Aorta (tissue), 5 donors: Measurements from ENCODE around the gene APPBP2. TPM values are rescaled to one million over a fixed set of nuclear protein-coding genes. Genes with fewer than 3 reads are reported as not detected.
"Not testable (repeated sequence)": the region's sequence is repeated elsewhere in the genome, so short reads cannot be mapped to it uniquely, and the experiment has no call there.

Source experiments
- ATAC-seq: fragments of 200-7000 bp; cut with Tn5 transposase; one replicate; pipeline ENCODE4 v1.9.1; 2022; ENCODE audit warnings: moderate library complexity; ENCODE audit not compliant: low FRiP score
- DNase-seq, 2 donors: peaks; one replicate each; pipeline ENCODE4 v3.0.0-alpha.2; 2020
- H3K27ac ChIP-seq, 2 donors: one replicate each; pipeline ENCODE4 v1.5.1; 2013; ENCODE audit warnings: low read length in 2 of 2, mild to moderate bottlenecking in 2 of 2, moderate library complexity in 2 of 2, control low read depth in 1 of 2, inconsistent platforms in 1 of 2, low read depth in 1 of 2
- H3K27me3 ChIP-seq, 2 donors: one replicate each; pipeline ENCODE4 v1.6.1; 2013; ENCODE audit warnings: control low read depth in 1 of 2, low read length in 1 of 2, mild to moderate bottlenecking in 1 of 2, moderate library complexity in 1 of 2; ENCODE audit not compliant: insufficient read depth in 2 of 2, control insufficient read depth in 1 of 2
- H3K36me3 ChIP-seq, 2 donors: one replicate each; pipeline ENCODE4 v1.6.1; 2013; ENCODE audit warnings: control low read depth in 1 of 2, low read length in 1 of 2, mild to moderate bottlenecking in 1 of 2; ENCODE audit not compliant: insufficient read depth in 2 of 2, control insufficient read depth in 1 of 2
- H3K4me1 ChIP-seq, 2 donors: one replicate each; pipeline ENCODE4 v1.6.1; 2013; ENCODE audit warnings: low read length in 2 of 2, control low read depth in 1 of 2, mild to moderate bottlenecking in 1 of 2, moderate library complexity in 1 of 2; ENCODE audit not compliant: insufficient read depth in 2 of 2, control insufficient read depth in 1 of 2
- H3K4me3 ChIP-seq, 2 donors: one replicate each; pipeline ENCODE4 v1.5.1; 2013; ENCODE audit warnings: low read length in 2 of 2, control low read depth in 1 of 2, mild to moderate bottlenecking in 1 of 2
- H3K9me3 ChIP-seq: one replicate; pipeline ENCODE4 v1.6.1; 2013; ENCODE audit warnings: mild to moderate bottlenecking, low read length; ENCODE audit not compliant: control insufficient read depth
- WGBS, 2 donors: extraction: QIAGEN DNeasy Blood & Tissue Kit; methylation state at CpG; one replicate each; pipeline ENCODE4 v1.1.7; 2013; 5-methylcytosine and 5-hydroxymethylcytosine counted together
- intact Hi-C, 2 donors: fragments of 100-400 bp; cut with DNase I; formaldehyde crosslinking; loops; one replicate each; pipeline versions ENCODE4 v1.14.2 to v1.15.0; 2022
- polyA plus RNA-seq, 2 donors: library from polyadenylated mRNA; stranded (reverse); fragments of 200-250 nt; gene quantifications; one replicate each; pipeline ENCODE4 v1.2.3, GENCODE V29; 2013
- total RNA-seq, 2 donors: library from RNA; stranded (reverse); fragmentation: NEBNext Ultra II Directional; extraction: Animal tissue kit (Norgen Biotek cat#: 25700); gene quantifications; one replicate each; pipeline ENCODE4 v1.2.1, GENCODE V29; 2021
- donor health status: healthy with polysubstance abuse.
- donor health status: Bipolar disorder and iron deficiency.
- donor health status: DM: no; HTN: no; CAD: no.
- donor health status: DM: no; HTN: no; CAD: no.
- donor health status: DM: yes; HTN: yes; CAD: no.

Gene APPBP2
- total and polyA plus RNA-seq, 4 donors = 4.5 to 49.3 (median 24.6) TPM

DNA sequence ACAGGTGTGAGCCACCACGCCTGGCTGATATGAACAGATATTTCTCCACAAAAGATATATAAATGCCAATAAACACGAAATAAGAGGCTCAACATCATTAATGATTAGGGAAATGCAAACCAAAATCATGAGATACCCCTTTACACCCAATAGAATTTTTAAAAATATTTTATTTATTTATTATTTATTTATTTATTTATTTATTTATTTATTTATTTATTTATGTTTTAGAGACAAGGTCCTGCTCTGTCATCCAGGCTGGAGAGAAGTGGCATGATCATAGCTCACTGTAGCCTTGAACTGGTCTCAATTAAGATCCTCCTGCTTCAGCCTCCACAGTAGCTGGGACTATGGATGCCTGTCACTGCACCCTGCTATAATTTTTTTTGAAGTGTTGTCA lies 30.8 kb downstream of the APPBP2 start:
- peaks cover 0 to 3% of the 10 kb centered on the region in 2 donors for H3K36me3 ChIP-seq
- H3K27ac ChIP-seq = no peak overlapping the region
- no peaks in the 10 kb centered on the region for H3K4me1 ChIP-seq
- no peak overlapping the region for H3K4me3 ChIP-seq
- ATAC-seq (no peak), DNase-seq (no peak)
- intact Hi-C loops = no loop called here
- H3K27me3 ChIP-seq = no peaks in the 10 kb centered on the region
- WGBS, 2 donors = 99% methylated on average over 2 of the region's 2 CpGs
- H3K9me3 ChIP-seq = no peaks in the 10 kb centered on the region

DNA sequence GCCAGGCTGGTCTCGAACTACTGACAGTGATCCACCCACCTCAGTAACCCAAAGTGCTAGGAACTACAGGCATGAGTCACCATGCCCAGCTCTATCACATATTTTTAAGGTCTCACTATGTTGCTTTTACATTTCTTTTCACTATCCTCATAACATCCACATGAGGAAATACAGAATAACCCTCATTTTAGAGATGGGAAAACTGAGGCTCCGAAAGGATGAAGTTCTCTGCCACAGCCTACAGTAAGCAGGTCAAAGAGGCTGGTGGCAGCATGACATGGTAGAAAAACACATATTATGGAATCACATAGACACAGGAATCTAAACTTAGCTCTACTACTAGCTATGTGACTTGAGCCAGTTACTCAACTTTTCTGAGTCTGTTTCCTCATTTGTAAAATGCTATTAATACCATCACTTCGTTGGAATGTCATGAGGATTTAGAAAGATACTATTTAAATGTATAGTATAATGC lies 32.2 kb downstream of the APPBP2 start:
- WGBS, 2 donors = 70 to 80% methylated on average over 3 of the region's 3 CpGs
- Histone ChIP-seq H3K4me1 (no peaks in the 10 kb centered on the region), H3K27me3 (no peaks in the 10 kb centered on the region), H3K27ac (no peak overlapping the region), H3K36me3 (peaks cover 3 to 4% of the 10 kb centered on the region in 2 donors), H3K4me3 (no peak overlapping the region), H3K9me3 (no peaks in the 10 kb centered on the region)
- no peak for ATAC-seq
- DNase-seq = no peak
- intact Hi-C loops = no loop called here

DNA sequence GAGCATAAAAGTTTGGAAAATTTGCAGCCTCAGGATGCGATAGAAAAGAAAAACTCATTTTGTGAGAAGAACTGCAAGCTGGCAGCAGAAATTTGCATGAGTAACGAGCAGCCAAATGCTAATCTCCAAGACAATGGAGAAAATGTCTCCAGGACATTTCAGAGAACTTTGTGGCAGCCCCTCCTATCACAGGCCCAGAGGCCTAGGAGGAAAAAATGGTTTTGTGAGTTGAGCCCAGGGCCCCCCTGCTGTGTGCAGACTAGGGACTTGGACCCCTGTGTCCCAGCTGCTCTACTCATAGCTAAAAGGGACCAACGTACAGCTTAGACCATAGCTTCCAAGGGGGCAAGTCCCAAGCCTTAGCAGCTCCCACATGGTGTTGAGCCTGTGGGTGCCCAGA lies 34.3 kb downstream of the APPBP2 start:
- intact Hi-C loops = no loop called here
- no peaks in the 10 kb centered on the region for H3K9me3 ChIP-seq
- H3K27ac ChIP-seq = no peak overlapping the region
- peaks cover 3 to 9% of the 10 kb centered on the region in 2 donors for H3K36me3 ChIP-seq
- H3K27me3 ChIP-seq = no peaks in the 10 kb centered on the region
- DNase-seq = no peak
- no peaks in the 10 kb centered on the region for H3K4me1 ChIP-seq
- no peak for ATAC-seq
- 98 to 100% methylated on average over 3 of the region's 3 CpGs for WGBS, 2 donors
- H3K4me3 ChIP-seq = no peak overlapping the region

DNA sequence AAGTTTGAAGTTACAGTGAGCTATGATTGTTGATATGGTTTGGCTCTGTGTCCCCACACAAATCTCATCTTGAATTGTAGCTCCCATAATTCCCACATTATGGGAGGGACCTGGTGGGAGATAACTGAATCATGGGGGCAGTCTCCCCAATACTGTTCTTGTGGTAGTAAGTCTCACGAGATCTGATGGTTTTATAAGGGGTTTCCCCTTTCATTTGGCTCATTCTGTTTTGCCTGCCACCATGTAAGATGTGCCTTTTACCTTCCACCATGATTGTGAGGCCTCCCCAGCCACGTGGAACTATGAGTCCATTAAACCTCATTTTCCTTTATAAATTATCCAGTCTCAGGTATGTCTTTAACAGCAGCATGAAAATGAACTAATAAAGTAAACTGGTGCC lies 35.4 kb downstream of the APPBP2 start:
- 98 to 99% methylated on average over 2 of the region's 2 CpGs for WGBS, 2 donors
- H3K27ac ChIP-seq, DNase-seq, H3K4me1 ChIP-seq, H3K27me3 ChIP-seq, H3K4me3 ChIP-seq, H3K9me3 ChIP-seq, H3K36me3 ChIP-seq, ATAC-seq, intact Hi-C loops: not testable (repeated sequence)

DNA sequence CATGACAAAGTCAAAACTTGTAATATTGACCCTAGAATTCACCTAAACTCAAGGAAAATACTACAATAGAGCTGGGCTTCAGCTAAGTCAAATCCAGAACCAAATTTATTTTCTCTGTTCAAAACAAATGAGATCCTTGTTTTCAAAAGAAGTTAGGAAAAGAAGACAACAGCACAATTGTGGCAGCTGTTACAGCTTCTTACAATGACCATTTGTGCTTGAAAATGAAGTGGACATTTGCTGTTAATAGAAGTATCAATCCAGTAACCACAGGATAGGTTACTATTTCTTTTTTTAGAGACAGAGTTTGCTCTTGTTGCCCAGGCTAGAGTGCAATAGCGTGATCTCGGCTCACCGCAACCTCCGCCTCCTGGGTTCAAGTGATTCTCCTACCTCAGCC lies 44.4 kb downstream of the APPBP2 start:
- 96% methylated on average over 4 of the region's 4 CpGs for WGBS, 2 donors
- peaks cover 0 to 3% of the 10 kb centered on the region in 2 donors for H3K36me3 ChIP-seq
- no peaks in the 10 kb centered on the region for H3K27me3 ChIP-seq
- no peaks in the 10 kb centered on the region for H3K9me3 ChIP-seq
- intact Hi-C loops = no loop called here
- no peak overlapping the region for H3K4me3 ChIP-seq
- H3K27ac ChIP-seq = no peak overlapping the region
- ATAC-seq (no peak), DNase-seq (no peak)
- no peaks in the 10 kb centered on the region for H3K4me1 ChIP-seq

DNA sequence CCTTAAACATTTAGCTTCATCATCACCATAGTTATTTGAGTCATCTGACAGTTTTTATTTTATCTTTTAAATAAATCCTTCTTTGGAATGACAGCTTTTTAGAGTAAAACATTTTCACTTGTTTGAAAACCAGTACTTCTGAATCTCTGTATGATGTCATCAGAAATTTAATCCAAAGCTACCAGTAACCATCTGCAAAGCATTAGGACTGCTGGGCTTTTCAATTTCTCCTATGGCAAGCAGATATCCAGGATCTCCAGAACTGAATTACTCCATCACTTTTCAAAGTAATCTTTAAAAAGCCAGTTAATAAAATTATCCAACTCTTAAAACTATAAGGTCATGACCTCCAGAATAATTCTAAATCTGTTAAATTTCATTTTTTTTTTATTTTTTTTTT lies 52.3 kb downstream of the APPBP2 start:
- intact Hi-C loops = no loop called here
- no peaks in the 10 kb centered on the region for H3K4me1 ChIP-seq
- no peaks in the 10 kb centered on the region for H3K9me3 ChIP-seq
- no peak overlapping the region for H3K4me3 ChIP-seq
- no peak overlapping the region for H3K27ac ChIP-seq
- peaks cover 0 to 3% of the 10 kb centered on the region in 2 donors for H3K36me3 ChIP-seq
- H3K27me3 ChIP-seq = no peaks in the 10 kb centered on the region
- ATAC-seq (no peak), DNase-seq (no peak)

DNA sequence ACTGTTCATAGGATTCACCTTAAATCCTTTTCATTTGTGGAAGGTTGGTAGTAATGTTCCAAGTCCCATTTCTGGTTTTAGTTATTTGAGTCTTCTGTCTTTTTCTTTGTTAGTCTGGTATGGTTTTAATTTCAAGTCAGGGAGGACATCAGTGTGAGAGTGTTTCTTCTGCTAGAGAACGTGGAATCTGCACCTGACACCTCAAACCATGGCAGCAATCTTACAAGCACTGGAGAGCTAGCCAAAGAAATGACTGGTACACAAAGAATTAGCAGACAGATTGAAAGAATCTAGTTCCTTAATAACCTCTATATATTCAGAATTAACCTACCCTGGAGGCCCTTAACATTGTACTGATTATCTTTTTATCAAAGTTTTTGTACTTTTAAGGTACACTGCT lies 53.6 kb downstream of the APPBP2 start:
- ATAC-seq (no peak), DNase-seq (no peak)
- H3K9me3 ChIP-seq = no peaks in the 10 kb centered on the region
- WGBS, 2 donors = 93 to 99% methylated on average over 1 of the region's 1 CpG
- intact Hi-C loops = no loop called here
- H3K4me3 ChIP-seq = no peak overlapping the region
- H3K4me1 ChIP-seq = peaks cover 0 to 3% of the 10 kb centered on the region in 2 donors
- peaks cover 0 to 3% of the 10 kb centered on the region in 2 donors for H3K36me3 ChIP-seq
- H3K27ac ChIP-seq = no peak overlapping the region
- H3K27me3 ChIP-seq = no peaks in the 10 kb centered on the region

DNA sequence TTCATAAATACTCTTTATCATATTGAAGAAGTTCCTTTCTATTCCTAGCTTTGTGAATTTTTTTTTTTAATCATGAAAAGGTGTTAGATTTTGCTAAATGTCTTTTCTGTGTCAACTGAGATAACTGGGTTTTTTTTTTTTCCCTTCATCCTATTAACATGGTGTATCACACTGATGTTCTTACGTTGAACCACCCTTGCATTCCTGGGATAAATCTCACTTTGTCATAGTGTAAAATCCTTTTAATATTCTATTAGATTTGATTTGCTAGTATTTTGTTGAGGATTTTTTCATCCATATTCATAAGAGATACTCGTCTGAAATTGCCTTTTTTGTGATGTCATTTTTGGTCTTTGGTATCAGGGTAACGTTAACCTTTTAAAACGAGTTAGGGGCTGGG lies 54.6 kb downstream of the APPBP2 start:
- no peak for DNase-seq
- no peak overlapping the region for H3K27ac ChIP-seq
- H3K27me3 ChIP-seq = no peaks in the 10 kb centered on the region
- H3K36me3 ChIP-seq = no peaks in the 10 kb centered on the region
- WGBS, 2 donors = 94 to 98% methylated on average over 4 of the region's 4 CpGs
- no peaks in the 10 kb centered on the region for H3K9me3 ChIP-seq
- ATAC-seq = no peak
- intact Hi-C loops = no loop called here
- H3K4me3 ChIP-seq = no peak overlapping the region
- peaks cover 0 to 3% of the 10 kb centered on the region in 2 donors for H3K4me1 ChIP-seq

DNA sequence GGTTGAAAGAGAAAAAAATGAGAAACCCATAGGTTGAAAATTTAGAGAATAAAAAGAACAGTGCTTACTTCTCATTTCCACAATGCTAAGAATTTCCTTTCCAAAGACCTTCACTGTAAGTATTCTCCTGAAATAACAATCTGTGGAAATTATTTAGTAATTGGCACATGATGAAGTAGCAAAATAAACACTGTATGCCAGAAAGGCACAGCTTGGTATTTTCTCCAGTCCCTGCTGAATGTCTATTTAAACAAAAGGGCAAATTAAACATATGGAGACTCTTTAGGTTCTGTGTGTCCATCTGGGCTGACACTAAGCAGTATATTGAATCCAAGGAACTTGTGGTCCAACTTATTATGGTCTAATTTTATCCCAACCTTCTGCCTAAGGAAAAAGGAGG lies 57.7 kb downstream of the APPBP2 start:
- Histone ChIP-seq H3K36me3 (peaks cover 0 to 4% of the 10 kb centered on the region in 2 donors), H3K4me1 (peaks cover 0 to 3% of the 10 kb centered on the region in 2 donors), H3K27me3 (no peaks in the 10 kb centered on the region), H3K9me3 (no peaks in the 10 kb centered on the region), H3K4me3 (no peak overlapping the region), H3K27ac (no peak overlapping the region)
- ATAC-seq (no peak), DNase-seq (no peak)
- intact Hi-C loops = loop anchor here in 1 of 2 donors (2.0 to 10.0 kb wide), 3 partner anchors 56 to 106 kb away; partner anchors contain the start of genes APPBP2 and USP32
